ENCODE data around the gene AMOTL1.

Gene AMOTL1

GRCh38 chr11:94830722-94831510 lies 62.8 kb downstream of the AMOTL1 start:
- TF ChIP-seq EZH2phosphoT487 (IDR thresholded peaks at IDR 0.05; ENCODE audit: borderline replicate concordance, low read length) = no peak
- TF ChIP-seq, protein P1, sequence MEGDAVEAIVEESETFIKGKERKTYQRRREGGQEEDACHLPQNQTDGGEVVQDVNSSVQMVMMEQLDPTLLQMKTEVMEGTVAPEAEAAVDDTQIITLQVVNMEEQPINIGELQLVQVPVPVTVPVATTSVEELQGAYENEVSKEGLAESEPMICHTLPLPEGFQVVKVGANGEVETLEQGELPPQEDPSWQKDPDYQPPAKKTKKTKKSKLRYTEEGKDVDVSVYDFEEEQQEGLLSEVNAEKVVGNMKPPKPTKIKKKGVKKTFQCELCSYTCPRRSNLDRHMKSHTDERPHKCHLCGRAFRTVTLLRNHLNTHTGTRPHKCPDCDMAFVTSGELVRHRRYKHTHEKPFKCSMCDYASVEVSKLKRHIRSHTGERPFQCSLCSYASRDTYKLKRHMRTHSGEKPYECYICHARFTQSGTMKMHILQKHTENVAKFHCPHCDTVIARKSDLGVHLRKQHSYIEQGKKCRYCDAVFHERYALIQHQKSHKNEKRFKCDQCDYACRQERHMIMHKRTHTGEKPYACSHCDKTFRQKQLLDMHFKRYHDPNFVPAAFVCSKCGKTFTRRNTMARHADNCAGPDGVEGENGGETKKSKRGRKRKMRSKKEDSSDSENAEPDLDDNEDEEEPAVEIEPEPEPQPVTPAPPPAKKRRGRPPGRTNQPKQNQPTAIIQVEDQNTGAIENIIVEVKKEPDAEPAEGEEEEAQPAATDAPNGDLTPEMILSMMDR (IDR thresholded peaks at IDR 0.05; ENCODE audit: low read depth, low read length, poor library complexity, severe bottlenecking) = no peak
- no peak overlapping the region for H3K27ac ChIP-seq (ENCODE audit: low read depth, low read length)
- no peaks in the 10 kb centered on the region for H3K36me3 ChIP-seq (ENCODE audit: control insufficient read depth, low read length)

GRCh38 chr11:94831529-94831928 lies 63.4 kb downstream of the AMOTL1 start:
- no peaks in the 10 kb centered on the region for H4K20me1 ChIP-seq (ENCODE audit: control insufficient read depth, insufficient read depth, low read depth, low read length)
- H3K4me2 ChIP-seq (ENCODE audit: low read length) = no peak overlapping the region
- H3K27me3 ChIP-seq (ENCODE audit: control insufficient read depth, low read length) = no peaks in the 10 kb centered on the region; the same call in 1 of the 2 replicates
- no peaks in the 10 kb centered on the region for H3K36me3 ChIP-seq (ENCODE audit: control insufficient read depth, low read length)
- H3K4me1 ChIP-seq (ENCODE audit: control insufficient read depth, low read length) = no peaks in the 10 kb centered on the region
- no peak overlapping the region for H3K4me3 ChIP-seq (ENCODE audit: low read length)
- H3K79me2 ChIP-seq (ENCODE audit: control insufficient read depth, low read length) = no peaks in the 10 kb centered on the region
- no peaks in the 10 kb centered on the region for H3K9me2 ChIP-seq (replicated peaks; ENCODE audit: control insufficient read depth, low read length)
- TF ChIP-seq, protein P1 (IDR thresholded peaks at IDR 0.05; ENCODE audit: low read depth, low read length, poor library complexity, severe bottlenecking) = no peak
- TF ChIP-seq EZH2phosphoT487 (IDR thresholded peaks at IDR 0.05; ENCODE audit: borderline replicate concordance, low read length) = no peak
- H3F3A ChIP-seq (ENCODE audit: control insufficient read depth, insufficient read depth) = no peaks in the 10 kb centered on the region
- no peaks in the 10 kb centered on the region for H3K9me3 ChIP-seq (ENCODE audit: control insufficient read depth, insufficient read depth, low read length)
- H3K27ac ChIP-seq (ENCODE audit: low read depth, low read length) = no peak overlapping the region

More at GRCh38 chr11:94830722-94831510, 62.8 kb downstream of the AMOTL1 start:
- H3F3A ChIP-seq (ENCODE audit: control insufficient read depth, insufficient read depth) = no peaks in the 10 kb centered on the region
- no peaks in the 10 kb centered on the region; the same call in 1 of the 2 replicates for H3K27me3 ChIP-seq (ENCODE audit: control insufficient read depth, low read length)
- H3K4me3 ChIP-seq (ENCODE audit: low read length) = no peak overlapping the region
- H3K4me2 ChIP-seq (ENCODE audit: low read length) = no peak overlapping the region
- H3K9me3 ChIP-seq (ENCODE audit: control insufficient read depth, insufficient read depth, low read length) = no peaks in the 10 kb centered on the region
- H3K79me2 ChIP-seq (ENCODE audit: control insufficient read depth, low read length) = no peaks in the 10 kb centered on the region
- H4K20me1 ChIP-seq (ENCODE audit: control insufficient read depth, insufficient read depth, low read depth, low read length) = no peaks in the 10 kb centered on the region
- no peaks in the 10 kb centered on the region for H3K9me2 ChIP-seq (replicated peaks; ENCODE audit: control insufficient read depth, low read length)
- no peaks in the 10 kb centered on the region for H3K4me1 ChIP-seq (ENCODE audit: control insufficient read depth, low read length)

DNA sequence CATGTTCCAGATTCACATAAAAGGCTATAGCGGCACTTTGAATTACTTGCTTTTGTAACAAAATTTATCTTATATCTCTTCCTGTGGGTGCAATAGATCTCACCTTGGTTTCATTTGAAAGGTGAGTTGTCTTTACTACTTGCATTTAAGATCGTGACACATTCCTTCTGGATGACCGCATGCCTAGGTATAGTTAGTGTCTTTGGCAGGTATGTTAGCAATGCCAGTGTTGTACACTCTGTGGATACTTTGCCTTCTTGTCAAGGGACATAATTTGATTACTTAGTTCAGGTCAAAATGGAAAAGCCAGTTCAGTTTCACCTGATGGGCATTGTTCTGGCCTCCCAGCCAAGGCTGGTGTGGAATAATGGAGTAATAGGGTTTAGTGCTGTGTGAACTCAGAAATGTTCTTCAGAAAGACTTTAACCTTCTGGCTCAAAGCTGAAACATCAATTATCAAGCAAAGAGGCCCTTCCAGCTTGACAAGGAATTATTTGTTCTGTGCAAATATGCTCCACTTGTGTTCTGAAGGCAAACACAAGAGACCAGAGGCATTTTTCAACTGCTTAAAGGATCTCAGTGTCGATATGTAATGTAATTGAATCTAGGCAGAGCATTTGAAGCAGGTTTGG lies 64.6 kb downstream of the AMOTL1 start:
- TF ChIP-seq, protein P1 (IDR thresholded peaks at IDR 0.05; ENCODE audit: low read depth, low read length, poor library complexity, severe bottlenecking) = no peak
- no peak for TF ChIP-seq EZH2phosphoT487 (IDR thresholded peaks at IDR 0.05; ENCODE audit: borderline replicate concordance, low read length)
- no peak overlapping the region for H3K27ac ChIP-seq (ENCODE audit: low read depth, low read length)
- H3K4me1 ChIP-seq (ENCODE audit: control insufficient read depth, low read length) = no peaks in the 10 kb centered on the region
- no peak overlapping the region for H3K4me3 ChIP-seq (ENCODE audit: low read length)
- no peaks in the 10 kb centered on the region for H3K36me3 ChIP-seq (ENCODE audit: control insufficient read depth, low read length)
- H3K4me2 ChIP-seq (ENCODE audit: low read length) = no peak overlapping the region
- no peaks in the 10 kb centered on the region for H3F3A ChIP-seq (ENCODE audit: control insufficient read depth, insufficient read depth)
- H3K9me3 ChIP-seq (ENCODE audit: control insufficient read depth, insufficient read depth, low read length) = no peaks in the 10 kb centered on the region
- no peaks in the 10 kb centered on the region for H3K79me2 ChIP-seq (ENCODE audit: control insufficient read depth, low read length)
- no peaks in the 10 kb centered on the region for H3K9me2 ChIP-seq (replicated peaks; ENCODE audit: control insufficient read depth, low read length)
- no peaks in the 10 kb centered on the region for H4K20me1 ChIP-seq (ENCODE audit: control insufficient read depth, insufficient read depth, low read depth, low read length)
- no peaks in the 10 kb centered on the region; the same call in 1 of the 2 replicates for H3K27me3 ChIP-seq (ENCODE audit: control insufficient read depth, low read length)

Measured in DOHH2 (cell line).